ENCODE measurements around the gene BACH2. TPM values are rescaled to one million over a fixed set of nuclear protein-coding genes. Genes with fewer than 3 reads are reported as not detected.
A peak's percentile ranks its signal among the peaks of the same experiment; 100 is the strongest.
"Not testable (repeated sequence)": the region's sequence is repeated elsewhere in the genome, so short reads cannot be mapped to it uniquely, and the experiment has no call there.

Gene BACH2
- total RNA-seq, 1 donor from 2014 or later, result 88.8 TPM

- Mint-ChIP-seq H3K27me3 (ENCODE audit: low read depth) (no peaks in the 10 kb centered on the region), H3K27ac (peak overlapping the region; percentile 29), H3K4me1 (ENCODE audit: low read depth) (peaks cover 60% of the 10 kb centered on the region), H3K36me3 (ENCODE audit: low read depth) (peaks cover 32% of the 10 kb centered on the region), H3K9me3 (no peaks in the 10 kb centered on the region), H3K4me3 (ENCODE audit: low read depth) (peak overlapping the region; percentile 28)
- intact Hi-C loops (cut with micrococcal nuclease), result loop anchor here (5.0 kb wide), 4 partner anchors 54 to 299 kb away; no protein-coding TSS in a partner anchor
- DNase-seq (ENCODE audit: low spot score), result no peak
Observed at GRCh38 chr6:90178384-90178855, 118.2 kb downstream of the BACH2 start.

GRCh38 chr6:90177544-90178383, 118.9 kb downstream of the BACH2 start:
- Mint-ChIP-seq H3K4me1 (ENCODE audit: low read depth) (peaks cover 63% of the 10 kb centered on the region), H3K27ac (peak overlapping the region; percentile 75), H3K27me3 (ENCODE audit: low read depth) (no peaks in the 10 kb centered on the region), H3K9me3 (no peaks in the 10 kb centered on the region), H3K4me3 (ENCODE audit: low read depth) (peak overlapping the region; percentile 28), H3K36me3 (ENCODE audit: low read depth) (peaks cover 32% of the 10 kb centered on the region)
- intact Hi-C loops (cut with micrococcal nuclease), result loop anchor here (2.0 to 5.0 kb wide), 6 partner anchors 55 to 300 kb away; no protein-coding TSS in a partner anchor
- DNase-seq (ENCODE audit: low spot score), result no peak

GRCh38 chr6:90175627-90176538, 120.8 kb downstream of the BACH2 start:
- Mint-ChIP-seq H3K36me3 (ENCODE audit: low read depth) (peaks cover 31% of the 10 kb centered on the region), H3K4me3 (ENCODE audit: low read depth) (peak overlapping the region; percentile 47), H3K27me3 (ENCODE audit: low read depth) (no peaks in the 10 kb centered on the region), H3K27ac (peak overlapping the region; percentile 84), H3K4me1 (ENCODE audit: low read depth) (peaks cover 55% of the 10 kb centered on the region), H3K9me3 (no peaks in the 10 kb centered on the region)
- intact Hi-C loops (cut with micrococcal nuclease), result loop anchor here (1.0 to 5.0 kb wide), 14 partner anchors 11 to 301 kb away; no protein-coding TSS in a partner anchor
- DNase-seq (ENCODE audit: low spot score), result no peak

GRCh38 chr6:90173262-90173925, 123.2 kb downstream of the BACH2 start:
- H3K27me3 Mint-ChIP-seq (ENCODE audit: low read depth), result no peaks in the 10 kb centered on the region
- intact Hi-C loops (cut with micrococcal nuclease), result no loop called here
- H3K36me3 Mint-ChIP-seq (ENCODE audit: low read depth), result peaks cover 42% of the 10 kb centered on the region
- no peak overlapping the region for H3K27ac Mint-ChIP-seq
- H3K4me3 Mint-ChIP-seq (ENCODE audit: low read depth), result no peak overlapping the region
- H3K4me1 Mint-ChIP-seq (ENCODE audit: low read depth), result peaks cover 58% of the 10 kb centered on the region
- no peaks in the 10 kb centered on the region for H3K9me3 Mint-ChIP-seq
- no peak for DNase-seq (ENCODE audit: low spot score)

DNA sequence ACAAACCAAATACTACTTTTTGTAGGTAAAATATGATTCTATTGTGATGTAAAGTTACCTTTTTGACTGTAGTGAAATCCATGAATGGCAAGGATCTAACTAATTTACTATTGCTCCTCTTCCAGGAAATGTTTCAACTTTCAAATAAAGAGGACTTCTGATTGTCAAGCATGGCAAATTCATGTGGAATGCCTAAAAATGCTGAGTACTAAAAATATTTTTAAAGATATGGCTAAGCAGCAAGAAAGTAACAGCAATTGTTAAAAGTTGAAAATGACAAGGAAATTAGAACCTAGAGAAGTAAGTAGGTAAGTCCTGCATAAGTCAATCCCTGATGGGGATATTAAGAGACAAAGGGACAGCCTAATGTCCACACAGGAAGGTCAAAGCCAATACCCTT, 126.0 kb downstream of the BACH2 start:
- H3K36me3 Mint-ChIP-seq (ENCODE audit: low read depth), result peaks cover 56% of the 10 kb centered on the region
- H3K4me3 Mint-ChIP-seq (ENCODE audit: low read depth), result no peak overlapping the region
- intact Hi-C loops (cut with micrococcal nuclease), result no loop called here
- no peaks in the 10 kb centered on the region for H3K27me3 Mint-ChIP-seq (ENCODE audit: low read depth)
- H3K4me1 Mint-ChIP-seq (ENCODE audit: low read depth), result peaks cover 32% of the 10 kb centered on the region
- H3K27ac Mint-ChIP-seq, result no peak overlapping the region
- no peaks in the 10 kb centered on the region for H3K9me3 Mint-ChIP-seq
- DNase-seq (ENCODE audit: low spot score), result no peak

- no peaks in the 10 kb centered on the region for H3K9me3 Mint-ChIP-seq
- peaks cover 23% of the 10 kb centered on the region for H3K4me1 Mint-ChIP-seq (ENCODE audit: low read depth)
- no peaks in the 10 kb centered on the region for H3K27me3 Mint-ChIP-seq (ENCODE audit: low read depth)
- DNase-seq (ENCODE audit: low spot score), result no peak
- intact Hi-C loops (cut with micrococcal nuclease), result no loop called here
- no peak overlapping the region for H3K4me3 Mint-ChIP-seq (ENCODE audit: low read depth)
- peaks cover 59% of the 10 kb centered on the region for H3K36me3 Mint-ChIP-seq (ENCODE audit: low read depth)
- no peak overlapping the region for H3K27ac Mint-ChIP-seq
Observed at GRCh38 chr6:90169374-90169773, 127.3 kb downstream of the BACH2 start.

- DNase-seq (ENCODE audit: low spot score), result no peak
- H3K4me3 Mint-ChIP-seq (ENCODE audit: low read depth), result no peak overlapping the region
- H3K9me3 Mint-ChIP-seq, result no peaks in the 10 kb centered on the region
- H3K4me1 Mint-ChIP-seq (ENCODE audit: low read depth), result peaks cover 26% of the 10 kb centered on the region
- H3K27ac Mint-ChIP-seq, result no peak overlapping the region
- intact Hi-C loops (cut with micrococcal nuclease), result no loop called here
- no peaks in the 10 kb centered on the region for H3K27me3 Mint-ChIP-seq (ENCODE audit: low read depth)
- H3K36me3 Mint-ChIP-seq (ENCODE audit: low read depth), result peaks cover 63% of the 10 kb centered on the region
Observed at GRCh38 chr6:90168693-90169131, 127.9 kb downstream of the BACH2 start.

GRCh38 chr6:90167514-90168379, 128.9 kb downstream of the BACH2 start:
- no peaks in the 10 kb centered on the region for H3K27me3 Mint-ChIP-seq (ENCODE audit: low read depth)
- no peak for DNase-seq (ENCODE audit: low spot score)
- intact Hi-C loops (cut with micrococcal nuclease), result no loop called here
- H3K36me3 Mint-ChIP-seq (ENCODE audit: low read depth), result peaks cover 58% of the 10 kb centered on the region
- no peaks in the 10 kb centered on the region for H3K9me3 Mint-ChIP-seq
- H3K4me1 Mint-ChIP-seq (ENCODE audit: low read depth), result peaks cover 21% of the 10 kb centered on the region
- H3K4me3 Mint-ChIP-seq (ENCODE audit: low read depth), result no peak overlapping the region
- H3K27ac Mint-ChIP-seq, result no peak overlapping the region

GRCh38 chr6:90166155-90166924, 130.3 kb downstream of the BACH2 start:
- peaks cover 58% of the 10 kb centered on the region for H3K36me3 Mint-ChIP-seq (ENCODE audit: low read depth)
- H3K4me3 Mint-ChIP-seq (ENCODE audit: low read depth); H3K27me3 Mint-ChIP-seq (ENCODE audit: low read depth); DNase-seq (ENCODE audit: low spot score); intact Hi-C loops (cut with micrococcal nuclease); H3K27ac Mint-ChIP-seq; H3K9me3 Mint-ChIP-seq: not testable (repeated sequence)
- peaks cover 19% of the 10 kb centered on the region for H3K4me1 Mint-ChIP-seq (ENCODE audit: low read depth)

- Mint-ChIP-seq H3K4me1 (ENCODE audit: low read depth) (peaks cover 32% of the 10 kb centered on the region), H3K27ac (no peak overlapping the region), H3K36me3 (ENCODE audit: low read depth) (peaks cover 50% of the 10 kb centered on the region), H3K9me3 (no peaks in the 10 kb centered on the region), H3K4me3 (ENCODE audit: low read depth) (no peak overlapping the region), H3K27me3 (ENCODE audit: low read depth) (no peaks in the 10 kb centered on the region)
- DNase-seq (ENCODE audit: low spot score), result no peak
- intact Hi-C loops (cut with micrococcal nuclease), result no loop called here
Observed at GRCh38 chr6:90162648-90163387, 133.8 kb downstream of the BACH2 start.

- Mint-ChIP-seq H3K4me3 (ENCODE audit: low read depth) (no peak overlapping the region), H3K4me1 (ENCODE audit: low read depth) (peaks cover 55% of the 10 kb centered on the region), H3K9me3 (no peaks in the 10 kb centered on the region), H3K27me3 (ENCODE audit: low read depth) (no peaks in the 10 kb centered on the region), H3K27ac (no peak overlapping the region), H3K36me3 (ENCODE audit: low read depth) (peaks cover 41% of the 10 kb centered on the region)
- intact Hi-C loops (cut with micrococcal nuclease), result no loop called here
- no peak for DNase-seq (ENCODE audit: low spot score)
Observed at GRCh38 chr6:90160013-90160412, 136.6 kb downstream of the BACH2 start.

All from activated T-helper 2 cell treated with anti-CD3 and anti-CD28 coated beads, Interferon-gamma antibody, Interleukin-2, Interleukin-4, amounts not matched to agents 10 μg/mL and 5 μg/mL and 100 μg/mL, durations not matched to agents 14 hours and 24 hours and 36 hours (primary cell).